ENCODE data around the gene DNAJB2. TPM values are rescaled to one million over a fixed set of nuclear protein-coding genes. Genes with fewer than 3 reads are reported as not detected.

The DNAJB2 gene
- 10 to 100 TPM; 39.7 to 45.4 (median 41.5) TPM for total RNA-seq (2021; fragmentation: NEBNext Ultra II Directional; extraction: Animal tissue kit (Norgen Biotek cat#: 25700))
- long read RNA-seq, partial matches to known transcripts = 0 of 5 reads
- long read RNA-seq, other reads (novel, unspliced or antisense) = 5 of 5 reads

DNA sequence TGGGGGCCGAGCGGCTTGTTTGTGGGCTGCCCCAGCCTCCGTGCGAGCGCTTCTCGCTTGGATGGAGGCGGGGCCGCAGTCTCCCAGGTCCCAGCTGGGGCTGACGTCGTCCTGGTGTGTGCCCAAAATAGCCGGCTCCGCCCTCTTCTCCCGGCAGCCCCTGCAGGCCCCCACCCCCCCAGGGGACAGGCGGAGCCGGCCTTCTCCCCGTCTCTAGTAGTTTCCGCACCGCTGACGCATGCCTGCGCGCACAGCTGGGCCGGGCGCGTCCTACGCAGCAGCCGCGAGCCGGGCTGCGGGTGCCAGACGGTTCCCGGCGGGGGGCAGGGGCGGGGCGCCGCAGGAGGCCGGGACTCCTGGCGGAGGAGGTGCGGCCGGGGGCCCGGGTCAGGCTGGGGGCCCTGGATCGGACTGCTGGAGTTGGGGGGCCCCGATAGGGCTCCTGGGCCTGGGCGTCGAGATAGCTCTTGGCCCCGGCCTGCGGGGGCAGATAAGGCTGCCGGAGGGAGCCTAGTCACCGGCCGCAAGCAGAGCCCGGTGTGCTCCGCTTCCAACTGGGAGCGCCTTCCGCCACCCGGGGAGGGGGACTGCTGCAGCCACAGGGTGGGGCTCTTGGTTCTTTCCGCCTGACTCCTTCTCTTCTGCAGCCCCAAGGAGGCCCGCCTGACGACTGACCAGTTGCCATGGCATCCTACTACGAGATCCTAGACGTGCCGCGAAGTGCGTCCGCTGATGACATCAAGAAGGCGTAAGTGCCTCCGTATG lies at the start of gene DNAJB2:
TSS of gene DNAJB2 (plus strand) at position 216 of the 765 bp plus-strand sequence. CDS start at position 684, 468 bp downstream.
- Mint-ChIP-seq H3K4me1 (ENCODE audit: low read depth) (peaks cover 43% of the 10 kb centered on the region), H3K4me3 (peak within 1 kb of the TSS; percentile 95), H3K27me3 (ENCODE audit: insufficient read depth) (peaks cover 2% of the 10 kb centered on the region; the same call in 1 of the 2 replicates), H3K27ac (peak within 1 kb of the TSS; percentile 97), H3K9me3 (no peaks in the 10 kb centered on the region), H3K36me3 (ENCODE audit: low read depth) (peaks cover 12% of the 10 kb centered on the region; the same call in 1 of the 2 replicates)
- TF ChIP-seq, protein P1, sequence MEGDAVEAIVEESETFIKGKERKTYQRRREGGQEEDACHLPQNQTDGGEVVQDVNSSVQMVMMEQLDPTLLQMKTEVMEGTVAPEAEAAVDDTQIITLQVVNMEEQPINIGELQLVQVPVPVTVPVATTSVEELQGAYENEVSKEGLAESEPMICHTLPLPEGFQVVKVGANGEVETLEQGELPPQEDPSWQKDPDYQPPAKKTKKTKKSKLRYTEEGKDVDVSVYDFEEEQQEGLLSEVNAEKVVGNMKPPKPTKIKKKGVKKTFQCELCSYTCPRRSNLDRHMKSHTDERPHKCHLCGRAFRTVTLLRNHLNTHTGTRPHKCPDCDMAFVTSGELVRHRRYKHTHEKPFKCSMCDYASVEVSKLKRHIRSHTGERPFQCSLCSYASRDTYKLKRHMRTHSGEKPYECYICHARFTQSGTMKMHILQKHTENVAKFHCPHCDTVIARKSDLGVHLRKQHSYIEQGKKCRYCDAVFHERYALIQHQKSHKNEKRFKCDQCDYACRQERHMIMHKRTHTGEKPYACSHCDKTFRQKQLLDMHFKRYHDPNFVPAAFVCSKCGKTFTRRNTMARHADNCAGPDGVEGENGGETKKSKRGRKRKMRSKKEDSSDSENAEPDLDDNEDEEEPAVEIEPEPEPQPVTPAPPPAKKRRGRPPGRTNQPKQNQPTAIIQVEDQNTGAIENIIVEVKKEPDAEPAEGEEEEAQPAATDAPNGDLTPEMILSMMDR (IDR thresholded peaks at IDR 0.05) = peak; percentile 55
- DNase-seq = peak; percentile 99

DNA sequence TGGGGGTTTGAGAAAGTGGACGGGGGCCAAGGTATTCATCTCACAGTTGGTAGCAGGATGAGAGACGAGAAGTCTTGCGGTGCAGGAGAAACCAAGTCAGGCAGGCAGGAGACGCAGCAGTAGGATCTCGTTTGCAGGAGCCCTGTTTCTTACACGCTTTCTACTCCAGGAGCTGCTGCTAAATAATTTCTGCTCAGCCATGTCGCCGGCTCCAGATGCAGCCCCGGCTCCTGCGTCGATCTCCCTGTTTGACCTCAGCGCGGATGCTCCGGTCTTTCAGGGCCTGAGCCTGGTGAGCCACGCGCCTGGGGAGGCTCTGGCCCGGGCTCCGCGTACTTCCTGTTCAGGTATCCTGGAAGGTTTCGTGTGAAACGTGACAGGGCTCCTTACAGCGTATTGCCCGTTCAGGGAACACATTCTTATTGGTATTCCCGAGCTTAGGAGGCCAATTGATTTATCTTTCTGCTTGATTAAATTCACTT lies 49.1 kb upstream of the DNAJB2 start:
- H3K27me3 Mint-ChIP-seq (ENCODE audit: insufficient read depth) = no peaks in the 10 kb centered on the region
- DNase-seq = no peak
- peaks cover 9% of the 10 kb centered on the region for H3K36me3 Mint-ChIP-seq (ENCODE audit: low read depth)
- peak overlapping the region; percentile 96 for H3K4me3 Mint-ChIP-seq
- peaks cover 25% of the 10 kb centered on the region for H3K4me1 Mint-ChIP-seq (ENCODE audit: low read depth)
- peak overlapping the region; percentile 90 for H3K27ac Mint-ChIP-seq
- TF ChIP-seq, protein P1 (IDR thresholded peaks at IDR 0.05) = no peak
- H3K9me3 Mint-ChIP-seq = no peaks in the 10 kb centered on the region

DNA sequence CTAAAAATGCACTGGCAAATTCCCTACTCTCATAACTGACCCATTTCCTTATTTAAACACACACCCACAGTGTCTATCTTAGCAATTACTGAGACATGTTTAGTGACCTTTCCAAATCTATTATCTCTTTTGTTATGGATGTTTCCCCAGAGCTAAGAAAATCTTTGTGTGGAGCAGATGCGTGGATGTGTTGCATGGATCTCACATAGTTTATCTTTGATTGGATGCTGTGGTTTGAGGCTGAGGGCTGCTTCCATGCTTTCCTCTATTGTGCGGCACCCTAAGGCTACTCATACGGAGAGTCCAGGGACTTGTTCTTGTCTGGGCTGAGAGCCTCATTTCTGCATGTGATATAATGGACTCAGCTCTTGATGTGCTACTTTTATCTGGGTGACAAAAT lies 44.8 kb upstream of the DNAJB2 start:
- no peak overlapping the region for H3K27ac Mint-ChIP-seq
- peaks cover 10% of the 10 kb centered on the region for H3K36me3 Mint-ChIP-seq (ENCODE audit: low read depth)
- H3K9me3 Mint-ChIP-seq = no peaks in the 10 kb centered on the region
- TF ChIP-seq, protein P1 (IDR thresholded peaks at IDR 0.05) = no peak
- DNase-seq = no peak
- no peak overlapping the region for H3K4me3 Mint-ChIP-seq
- no peaks in the 10 kb centered on the region for H3K27me3 Mint-ChIP-seq (ENCODE audit: insufficient read depth)
- H3K4me1 Mint-ChIP-seq (ENCODE audit: low read depth) = peaks cover 9% of the 10 kb centered on the region

DNA sequence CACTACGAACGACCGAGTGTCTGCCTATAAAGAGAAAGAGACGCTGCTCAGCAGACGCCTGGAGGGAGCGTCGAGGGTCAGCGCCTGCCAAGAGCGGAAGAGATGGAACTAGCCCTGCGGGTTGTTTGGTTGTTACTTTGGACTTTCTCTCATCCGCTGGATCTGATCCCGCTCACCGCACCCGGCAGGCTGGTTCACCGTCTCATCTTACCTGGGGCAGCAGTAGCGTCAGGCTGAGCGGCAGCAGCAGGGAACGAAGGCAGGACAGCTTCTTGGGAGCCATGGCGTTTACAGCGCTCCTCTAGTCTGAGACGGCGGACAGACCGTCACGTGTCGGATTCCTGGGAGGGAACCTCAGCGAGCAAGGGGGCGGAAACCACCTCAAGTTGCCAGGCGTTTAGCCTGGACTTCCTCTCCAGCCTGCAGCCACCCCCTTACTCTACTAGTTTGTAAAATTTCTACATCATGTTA lies 35.8 kb upstream of the DNAJB2 start:
- H3K4me3 Mint-ChIP-seq = no peak overlapping the region
- TF ChIP-seq, protein P1 (IDR thresholded peaks at IDR 0.05) = no peak

DNA sequence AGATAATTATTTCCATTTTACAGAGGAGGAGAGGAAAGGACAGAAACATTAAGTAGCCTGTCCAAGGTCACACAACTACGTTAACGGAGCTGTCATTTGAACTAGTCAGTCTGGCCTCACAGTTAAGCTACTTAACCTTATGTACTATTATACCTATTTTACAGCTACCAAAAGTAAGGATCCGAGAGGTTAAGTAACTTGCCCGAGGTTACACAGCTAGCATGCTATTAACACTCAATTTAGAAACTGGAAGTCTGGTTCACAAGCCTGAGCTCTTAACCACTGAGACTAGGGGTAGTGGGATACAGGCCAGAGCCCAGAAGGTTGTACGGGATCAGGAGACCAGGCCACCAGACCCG lies 34.4 kb upstream of the DNAJB2 start:
- Mint-ChIP-seq H3K4me1 (ENCODE audit: low read depth) (peaks cover 26% of the 10 kb centered on the region), H3K4me3 (peak overlapping the region; percentile 97), H3K36me3 (ENCODE audit: low read depth) (peaks cover under 1% of the 10 kb centered on the region; the same call in 1 of the 2 replicates), H3K9me3 (no peaks in the 10 kb centered on the region), H3K27ac (peak overlapping the region; percentile 97), H3K27me3 (ENCODE audit: insufficient read depth) (peaks cover 3% of the 10 kb centered on the region; the same call in 1 of the 2 replicates)
- TF ChIP-seq, protein P1 (IDR thresholded peaks at IDR 0.05) = no peak
- no peak for DNase-seq

More for the DNA sequence above, 35.8 kb upstream of the DNAJB2 start:
- DNase-seq = no peak
- Mint-ChIP-seq H3K9me3 (no peaks in the 10 kb centered on the region), H3K4me1 (ENCODE audit: low read depth) (peaks cover 11% of the 10 kb centered on the region), H3K27ac (no peak overlapping the region), H3K36me3 (ENCODE audit: low read depth) (no peaks in the 10 kb centered on the region; the same call in 1 of the 2 replicates), H3K27me3 (ENCODE audit: insufficient read depth) (no peaks in the 10 kb centered on the region)
